BLaER1 treated with 17β-estradiol and CSF1 and Interleukin-3, amounts not matched to agents 10 nM and 100 nM (cell line): ENCODE results near the gene CLSTN3.

Experiments
- H3K27ac ChIP-seq, 11 experiments: shearing (Covaris generic); formaldehyde crosslinking; 2 replicates each; pipeline ENCODE4 v1.8.1; 2022
- H3K27me3 ChIP-seq, 11 experiments: shearing (Covaris generic); formaldehyde crosslinking; 2 replicates each; pipeline ENCODE4 v1.8.1; 2022
- H3K36me3 ChIP-seq, 11 experiments: shearing (Covaris generic); formaldehyde crosslinking; 2 replicates each; pipeline ENCODE4 v1.8.1; 2022
- H3K4me1 ChIP-seq, 10 experiments: shearing (Covaris generic); formaldehyde crosslinking; 2 replicates each; pipeline ENCODE4 v1.8.1; 2022
- H3K4me2 ChIP-seq, 11 experiments: shearing (Covaris generic); formaldehyde crosslinking; 2 replicates each; pipeline ENCODE4 v1.8.1; 2022
- H3K4me3 ChIP-seq, 10 experiments: shearing (Covaris generic); formaldehyde crosslinking; 2 replicates each; pipeline ENCODE4 v1.8.1; 2022
- H3K9ac ChIP-seq, 11 experiments: shearing (Covaris generic); formaldehyde crosslinking; 2 replicates each; pipeline ENCODE4 v1.8.1; 2022
- H3K9me3 ChIP-seq, 11 experiments: shearing (Covaris generic); formaldehyde crosslinking; replicated peaks in 1 of 11; 2 replicates each; pipeline ENCODE4 v1.8.1; 2022
- H4K20me1 ChIP-seq, 11 experiments: shearing (Covaris generic); formaldehyde crosslinking; 2 replicates each; pipeline ENCODE4 v1.8.1; 2022
- Cebpa-rat ChIP-seq, 11 experiments: shearing (Covaris generic); IDR thresholded peaks; 2 replicates each; pipeline ENCODE4 v1.8.1; 2022

The CLSTN3 gene

GRCh38 chr12:7144414-7145120 lies 14.4 kb downstream of the CLSTN3 start:
- TF ChIP-seq Cebpa-rat (IDR thresholded peaks at IDR 0.05) = no peak
- no peak overlapping the region for H3K27ac ChIP-seq
- H3K4me3 ChIP-seq = no peak overlapping the region
- no peak overlapping the region for H3K4me2 ChIP-seq
- no peaks in the 10 kb centered on the region for H3K27me3 ChIP-seq
- 0 out of 22 replicates have a peak overlapping the region, but pooled peaks of 1 of the 11 experiments have one; percentile 3 for H3K9ac ChIP-seq
- no peaks in the 10 kb centered on the region for H3K9me3 ChIP-seq
- H3K36me3 ChIP-seq = peaks cover 9 to 76% (median 54%) of the 10 kb centered on the region in 11 experiments; a peak in 21 of 22 replicates
- peaks cover 0 to 4% (median 0%) of the 10 kb centered on the region in 10 experiments; a peak in 1 of 20 replicates for H3K4me1 ChIP-seq
- no peaks in the 10 kb centered on the region for H4K20me1 ChIP-seq

- no peak overlapping the region for H3K4me2 ChIP-seq
- TF ChIP-seq Cebpa-rat (IDR thresholded peaks at IDR 0.05) = no peak
- H3K27ac ChIP-seq = no peak overlapping the region
- no peak overlapping the region; a peak in 1 of 22 replicates for H3K9ac ChIP-seq
- H3K9me3 ChIP-seq = no peaks in the 10 kb centered on the region
- peaks cover 20 to 76% (median 64%) of the 10 kb centered on the region in 11 experiments for H3K36me3 ChIP-seq
- H3K27me3 ChIP-seq = no peaks in the 10 kb centered on the region
- peaks cover 0 to 4% (median 0%) of the 10 kb centered on the region in 10 experiments; a peak in 1 of 20 replicates for H3K4me1 ChIP-seq
- H3K4me3 ChIP-seq = no peak overlapping the region
- H4K20me1 ChIP-seq = no peaks in the 10 kb centered on the region
Observed at GRCh38 chr12:7145671-7146070, 15.5 kb downstream of the CLSTN3 start.

GRCh38 chr12:7146228-7146627 lies 16.1 kb downstream of the CLSTN3 start:
- peaks cover 0 to 4% (median 0%) of the 10 kb centered on the region in 10 experiments; a peak in 1 of 20 replicates for H3K4me1 ChIP-seq
- H3K9me3 ChIP-seq = no peaks in the 10 kb centered on the region
- no peaks in the 10 kb centered on the region for H4K20me1 ChIP-seq
- no peak for TF ChIP-seq Cebpa-rat (IDR thresholded peaks at IDR 0.05)
- H3K9ac ChIP-seq = 0 out of 22 replicates have a peak overlapping the region, but pooled peaks of 1 of the 11 experiments have one; percentile 19
- H3K4me2 ChIP-seq = no peak overlapping the region
- H3K27me3 ChIP-seq = no peaks in the 10 kb centered on the region
- H3K27ac ChIP-seq = no peak overlapping the region
- H3K36me3 ChIP-seq = peaks cover 25 to 76% (median 65%) of the 10 kb centered on the region in 11 experiments
- no peak overlapping the region for H3K4me3 ChIP-seq

GRCh38 chr12:7146906-7147305 lies 16.7 kb downstream of the CLSTN3 start:
- H3K4me2 ChIP-seq = no peak overlapping the region
- H3K27ac ChIP-seq = no peak overlapping the region
- H3K4me1 ChIP-seq = peaks cover 0 to 6% (median 0%) of the 10 kb centered on the region in 10 experiments; a peak in 3 of 20 replicates
- H3K27me3 ChIP-seq = no peaks in the 10 kb centered on the region
- H3K9ac ChIP-seq = no peak overlapping the region
- no peak for TF ChIP-seq Cebpa-rat (IDR thresholded peaks at IDR 0.05)
- H4K20me1 ChIP-seq = no peaks in the 10 kb centered on the region
- H3K4me3 ChIP-seq = no peak overlapping the region
- peaks cover 26 to 77% (median 65%) of the 10 kb centered on the region in 11 experiments for H3K36me3 ChIP-seq
- no peaks in the 10 kb centered on the region for H3K9me3 ChIP-seq

GRCh38 chr12:7150356-7150755 lies 20.2 kb downstream of the CLSTN3 start:
- no peaks in the 10 kb centered on the region for H3K9me3 ChIP-seq
- H3K27ac ChIP-seq = no peak overlapping the region
- H3K36me3 ChIP-seq = peaks cover 26 to 95% (median 66%) of the 10 kb centered on the region in 11 experiments
- no peak for TF ChIP-seq Cebpa-rat (IDR thresholded peaks at IDR 0.05)
- no peaks in the 10 kb centered on the region for H4K20me1 ChIP-seq
- H3K27me3 ChIP-seq = no peaks in the 10 kb centered on the region
- no peak overlapping the region for H3K4me2 ChIP-seq
- no peak overlapping the region for H3K9ac ChIP-seq
- no peak overlapping the region for H3K4me3 ChIP-seq
- peaks cover 0 to 25% (median 12%) of the 10 kb centered on the region in 10 experiments; a peak in 15 of 20 replicates for H3K4me1 ChIP-seq

GRCh38 chr12:7150841-7151240 lies 20.7 kb downstream of the CLSTN3 start:
- Histone ChIP-seq H3K9ac (no peak overlapping the region), H3K9me3 (no peaks in the 10 kb centered on the region), H3K27me3 (no peaks in the 10 kb centered on the region), H3K4me3 (no peak overlapping the region), H3K4me1 (peaks cover 0 to 25% (median 12%) of the 10 kb centered on the region in 10 experiments; a peak in 15 of 20 replicates), H3K4me2 (no peak overlapping the region), H4K20me1 (peaks cover 0 to 2% (median 0%) of the 10 kb centered on the region in 11 experiments; a peak in 1 of 22 replicates), H3K27ac (no peak overlapping the region), H3K36me3 (peaks cover 26 to 96% (median 70%) of the 10 kb centered on the region in 11 experiments)
- no peak for TF ChIP-seq Cebpa-rat (IDR thresholded peaks at IDR 0.05)

- Histone ChIP-seq H3K36me3 (peaks cover 26 to 96% (median 68%) of the 10 kb centered on the region in 11 experiments), H3K27ac (no peak overlapping the region), H3K9ac (no peak overlapping the region), H4K20me1 (peaks cover 0 to 5% (median 0%) of the 10 kb centered on the region in 11 experiments; a peak in 1 of 22 replicates), H3K4me3 (no peak overlapping the region), H3K4me1 (peaks cover 0 to 25% (median 12%) of the 10 kb centered on the region in 10 experiments; a peak in 15 of 20 replicates), H3K27me3 (no peaks in the 10 kb centered on the region), H3K4me2 (no peak overlapping the region), H3K9me3 (no peaks in the 10 kb centered on the region)
- peak in 5 of 11 experiments; percentile 27 to 76 (median 34); a peak in 4 of 22 replicates for TF ChIP-seq Cebpa-rat (IDR thresholded peaks at IDR 0.05)
Observed at GRCh38 chr12:7151532-7151931, 21.4 kb downstream of the CLSTN3 start.

- Histone ChIP-seq H3K4me3 (no peak overlapping the region), H4K20me1 (peaks cover 0 to 5% (median 0%) of the 10 kb centered on the region in 11 experiments; a peak in 1 of 22 replicates), H3K4me1 (peaks cover 0 to 25% (median 12%) of the 10 kb centered on the region in 10 experiments; a peak in 15 of 20 replicates), H3K36me3 (peaks cover 26 to 98% (median 66%) of the 10 kb centered on the region in 11 experiments), H3K4me2 (peak overlapping the region in 8 of 11 experiments; percentile 29 to 73 (median 58); a peak in 14 of 22 replicates), H3K27ac (peak overlapping the region in 2 of 11 experiments; percentile 37 to 42; a peak in 2 of 22 replicates), H3K27me3 (no peaks in the 10 kb centered on the region), H3K9me3 (no peaks in the 10 kb centered on the region), H3K9ac (peak overlapping the region in 4 of 11 experiments; percentile 11 to 50 (median 22); a peak in 5 of 22 replicates)
- no peak for TF ChIP-seq Cebpa-rat (IDR thresholded peaks at IDR 0.05)
Observed at GRCh38 chr12:7152818-7153217, 22.6 kb downstream of the CLSTN3 start.

- Histone ChIP-seq H3K4me2 (no peak overlapping the region), H3K9ac (no peak overlapping the region), H3K9me3 (no peaks in the 10 kb centered on the region), H4K20me1 (peaks cover 0 to 5% (median 0%) of the 10 kb centered on the region in 11 experiments; a peak in 1 of 22 replicates), H3K4me1 (peaks cover 0 to 25% (median 12%) of the 10 kb centered on the region in 10 experiments; a peak in 15 of 20 replicates), H3K4me3 (no peak overlapping the region), H3K27me3 (no peaks in the 10 kb centered on the region), H3K36me3 (peaks cover 22 to 88% (median 57%) of the 10 kb centered on the region in 11 experiments), H3K27ac (0 out of 22 replicates have a peak overlapping the region, but pooled peaks of 1 of the 11 experiments have one; percentile 24)
- no peak for TF ChIP-seq Cebpa-rat (IDR thresholded peaks at IDR 0.05)
Observed at GRCh38 chr12:7154042-7154441, 23.9 kb downstream of the CLSTN3 start.
